SK-N-SH (cell line): ENCODE results near the gene ACSF3. TPM values are rescaled to one million over a fixed set of nuclear protein-coding genes. Genes with fewer than 3 reads are reported as not detected.

Source experiments
- CTCF ChIA-PET: fragments of 300-600, 350-600 bp; formaldehyde crosslinking; extraction: SDS; loops from one replicate; lab custom pipeline; 2021; lab: Yijun Ruan, JAX
- POLR2A ChIA-PET: fragments of 350-600 bp; sonication (Branson Sonifier 250); formaldehyde crosslinking; extraction: SDS; loops from one replicate; lab custom pipeline; 2020; ENCODE audit warnings: antibody characterized with exemption, inconsistent platforms; lab: Yijun Ruan, JAX
- DNase-seq: peaks from one replicate; pipeline ENCODE4 v3.0.0; 2012
- H2AFZ ChIP-seq: fragments of 200-600 bp; sonication (generic); 2 replicates; pipeline ENCODE4 v1.8.1; 2016; ENCODE audit warnings: antibody characterized with exemption, mild to moderate bottlenecking, low read depth
- H3F3A ChIP-seq: fragments of 200-600 bp; sonication (generic); replicated peaks from 2 replicates; pipeline ENCODE3; 2016; ENCODE audit warnings: antibody characterized with exemption, mild to moderate bottlenecking; ENCODE audit not compliant: insufficient read depth
- H3K27ac ChIP-seq, 2 experiments: fragments of 200-500 bp in 1 of 2; fragments of 200-600 bp in 1 of 2; sonication (Bioruptor generic) in 1 of 2; sonication (generic), shearing (Covaris generic) in 1 of 2; 2 replicates each; pipeline versions ENCODE4 v1.5.1 to v1.6.1; 2014 to 2016; ENCODE audit warnings: low read depth in 2 of 2, inconsistent platforms in 1 of 2, low read length in 1 of 2, mild to moderate bottlenecking in 1 of 2, mixed read lengths in 1 of 2
- H3K27me3 ChIP-seq: fragments of 200-600 bp; sonication (generic), shearing (Covaris generic); 2 replicates; pipeline ENCODE4 v1.6.1; 2016; ENCODE audit warnings: mixed run types; ENCODE audit not compliant: insufficient read depth
- H3K36me3 ChIP-seq, 2 experiments: fragments of 200-500 bp in 1 of 2; fragments of 200-600 bp in 1 of 2; sonication (Bioruptor generic) in 1 of 2; sonication (generic) in 1 of 2; replicated peaks in 1 of 2; 2 replicates each; pipeline versions ENCODE3 to v1.5.1; 2014 to 2016; ENCODE audit warnings: low read length in 1 of 2, mild to moderate bottlenecking in 1 of 2; ENCODE audit not compliant: insufficient read depth in 2 of 2, control insufficient read depth in 1 of 2
- H3K4me1 ChIP-seq, 2 experiments: fragments of 200-500 bp in 1 of 2; fragments of 200-600 bp in 1 of 2; sonication (Bioruptor generic) in 1 of 2; sonication (generic), shearing (Covaris generic) in 1 of 2; 2 replicates each; pipeline versions ENCODE4 v1.5.1 to v1.6.1; 2014 to 2016; ENCODE audit warnings: low read depth in 1 of 2, low read length in 1 of 2, mixed run types in 1 of 2; ENCODE audit not compliant: insufficient read depth in 2 of 2, control insufficient read depth in 1 of 2
- H3K4me2 ChIP-seq: fragments of 200-600 bp; sonication (generic), shearing (Covaris generic); 2 replicates; pipeline ENCODE4 v1.6.1; 2017; ENCODE audit warnings: mixed run types
- H3K4me3 ChIP-seq, 2 experiments: fragments of 200-500 bp in 1 of 2; fragments of 200-600 bp in 1 of 2; sonication (Bioruptor generic) in 1 of 2; sonication (generic), shearing (Covaris generic) in 1 of 2; 2 replicates each; pipeline versions ENCODE4 v1.5.1 to v1.8.1; 2014 to 2016; ENCODE audit warnings: low read depth in 2 of 2, inconsistent platforms in 1 of 2, low read length in 1 of 2, mild to moderate bottlenecking in 1 of 2, mixed read lengths in 1 of 2, moderate library complexity in 1 of 2
- H3K79me2 ChIP-seq: fragments of 200-600 bp; sonication (generic); 2 replicates; pipeline ENCODE4 v1.8.1; 2017; ENCODE audit warnings: mild to moderate bottlenecking; ENCODE audit not compliant: insufficient read depth
- H3K9ac ChIP-seq: fragments of 200-600 bp; sonication (generic); 2 replicates; pipeline ENCODE4 v1.6.1; 2017; ENCODE audit warnings: mixed run types
- H3K9me2 ChIP-seq: fragments of 200-600 bp; sonication (generic); 2 replicates; pipeline ENCODE4 v1.6.1; 2017; ENCODE audit warnings: mixed run types
- H3K9me3 ChIP-seq: fragments of 200-600 bp; sonication (generic); 2 replicates; pipeline ENCODE4 v1.6.1; 2017; ENCODE audit warnings: mixed run types, mild to moderate bottlenecking, moderate library complexity
- H4K20me1 ChIP-seq: fragments of 200-600 bp; sonication (generic); 2 replicates; pipeline ENCODE4 v1.6.1; 2017; ENCODE audit warnings: mild to moderate bottlenecking, mixed run types; ENCODE audit not compliant: insufficient read depth
- ELF1 ChIP-seq: IDR thresholded peaks from 2 replicates; pipeline ENCODE4 v1.4.0; 2012
- EP300 ChIP-seq, 2 experiments: IDR thresholded peaks; 2 replicates each; pipeline versions ENCODE4 v1.4.0 to v1.6.1; 2012; ENCODE audit warnings: borderline replicate concordance in 1 of 2, low read depth in 1 of 2, low read length in 1 of 2
- EZH2phosphoT487 ChIP-seq: fragments of 200-600 bp; sonication (generic); IDR thresholded peaks from 2 replicates; pipeline ENCODE4 v1.6.1; 2017; ENCODE audit warnings: low read depth, mixed run types, mild to moderate bottlenecking, antibody characterized with exemption, moderate library complexity, borderline replicate concordance
- FOXM1 ChIP-seq: IDR thresholded peaks from 2 replicates; pipeline ENCODE4 v1.4.0; 2012; ENCODE audit warnings: low read depth, mild to moderate bottlenecking
- GABPA ChIP-seq: IDR thresholded peaks from 2 replicates; pipeline ENCODE4 v1.4.0; 2012; ENCODE audit warnings: low read depth, mild to moderate bottlenecking
- GATA2 ChIP-seq: sonication (generic); formaldehyde crosslinking; IDR thresholded peaks from 2 replicates; pipeline ENCODE4 v1.5.0; 2020; ENCODE audit warnings: mild to moderate bottlenecking, missing genetic modification reagents
- JUND ChIP-seq: IDR thresholded peaks from 2 replicates; pipeline ENCODE4 v1.4.0; 2012
- MEF2A ChIP-seq: IDR thresholded peaks from 2 replicates; pipeline ENCODE4 v1.4.0; 2012; ENCODE audit warnings: low read depth, borderline replicate concordance
- NFIC ChIP-seq: IDR thresholded peaks from 2 replicates; pipeline ENCODE4 v1.4.0; 2012; ENCODE audit warnings: borderline replicate concordance
- PBX3 ChIP-seq: IDR thresholded peaks from 2 replicates; pipeline ENCODE4; 2012
- RAD21 ChIP-seq: IDR thresholded peaks from 2 replicates; pipeline ENCODE4 v1.6.1; 2012; ENCODE audit warnings: mild to moderate bottlenecking, low read length
- RFX5 ChIP-seq: IDR thresholded peaks from 2 replicates; pipeline ENCODE4 v1.6.1; 2012; ENCODE audit warnings: mild to moderate bottlenecking, improper control_type of control experiment, low read length
- SIN3A ChIP-seq: IDR thresholded peaks from 2 replicates; pipeline ENCODE4 v1.6.1; 2012; ENCODE audit warnings: low read depth, mild to moderate bottlenecking, low read length, moderate library complexity, borderline replicate concordance
- SMC3 ChIP-seq: IDR thresholded peaks from 2 replicates; pipeline ENCODE4 v1.6.1; 2012; ENCODE audit warnings: low read depth, low read length, improper control_type of control experiment
- TAF1 ChIP-seq: IDR thresholded peaks from 2 replicates; pipeline ENCODE4 v1.6.1; 2012; ENCODE audit warnings: low read depth, mild to moderate bottlenecking, low read length, moderate library complexity, borderline replicate concordance
- TCF12 ChIP-seq: IDR thresholded peaks from 2 replicates; pipeline ENCODE4 v1.4.0; 2012
- TEAD4 ChIP-seq: IDR thresholded peaks from 2 replicates; pipeline ENCODE4 v1.4.0; 2012; ENCODE audit warnings: mild to moderate bottlenecking, borderline replicate concordance; ENCODE audit not compliant: insufficient read depth
- USF2 ChIP-seq: fragments of 150-350 bp; IDR thresholded peaks from 2 replicates; pipeline ENCODE4 v1.6.1; 2017; ENCODE audit warnings: antibody characterized with exemption, low read length, low read depth, borderline replicate concordance
- ZBTB33 ChIP-seq: IDR thresholded peaks from 2 replicates; pipeline ENCODE4 v1.4.0; 2012; ENCODE audit warnings: low read depth, borderline replicate concordance
- WGBS: methylation state at CpG from one replicate; pipeline ENCODE4 v1.1.6; 2017; ENCODE audit warnings: low lambda C conversion rate; 5-methylcytosine and 5-hydroxymethylcytosine counted together
- polyA plus RNA-seq, 3 experiments: library from polyadenylated mRNA; depleted of rRNA; stranded (reverse); fragments of >200 nt; gene quantifications; 2 replicates each; pipeline ENCODE4 v1.2.3, GENCODE V29; 2012

ACSF3 gene
- polyA plus RNA-seq, 1 of the 3 experiments (the other 2 are of a cell fraction), result 18.8 TPM

GRCh38 chr16:89057738-89058137, 35.9 kb upstream of the ACSF3 start:
- POLR2A ChIA-PET, result no interaction called here
- Histone ChIP-seq H3K9me3 (no peaks in the 10 kb centered on the region), H3K4me3 (no peak overlapping the region), H3K27me3 (peaks cover 9% of the 10 kb centered on the region; the same call in 1 of the 2 replicates), H3K9ac (no peak overlapping the region), H2AFZ (no peak overlapping the region), H3K79me2 (no peaks in the 10 kb centered on the region)
- 83% methylated on average over 5 of the region's 9 CpGs for WGBS
- CTCF ChIA-PET, result interaction anchor here (1.1 to 1.3 kb wide), 2 partner anchors 14 to 109 kb away, joined by 3 to 4 read pairs; no protein-coding TSS in a partner anchor
- TF ChIP-seq FOXM1 (no peak), GATA2 (CRISPR knock-in tag) (no peak), SMC3 (no peak), PBX3 (no peak), USF2 (no peak), GABPA (no peak), TAF1 (no peak), JUND (no peak), RFX5 (no peak), RAD21 (no peak), TEAD4 (no peak), EP300 (IDR thresholded peaks at IDR 0.05; ENCODE audit: borderline replicate concordance in 1 of 2, low read depth in 1 of 2, low read length in 1 of 2) (no peak), NFIC (no peak), ELF1 (no peak), MEF2A (no peak), EZH2phosphoT487 (no peak), SIN3A (no peak), ZBTB33 (no peak), TCF12 (no peak)
- TF ChIP-seq, all 33 proteins: peak for 0
- Histone ChIP-seq H3K9me2 (no peaks in the 10 kb centered on the region), H3K4me1 (peaks cover 0 to 11% of the 10 kb centered on the region in 2 experiments; a peak in 1 of 4 replicates), H3K36me3 (no peaks in the 10 kb centered on the region), H3K4me2 (no peak overlapping the region), H4K20me1 (no peaks in the 10 kb centered on the region), H3K27ac (no peak overlapping the region), H3F3A (no peaks in the 10 kb centered on the region)
- DNase-seq, result no peak
